BJ (cell line): ENCODE data around the gene C1orf174. TPM values are rescaled to one million over a fixed set of nuclear protein-coding genes. Genes with fewer than 3 reads are reported as not detected.

ENCODE experiments used
- CTCF ChIA-PET: fragments of 350-600 bp; formaldehyde crosslinking; extraction: SDS; loops from one replicate; lab custom pipeline; 2021; ENCODE audit warnings: antibody characterized with exemption, inconsistent platforms; lab: Yijun Ruan, JAX
- POLR2A ChIA-PET: fragments of 300-600 bp; sonication (Branson Sonifier 250); formaldehyde crosslinking; extraction: SDS; loops from one replicate; lab custom pipeline; 2021; ENCODE audit warnings: antibody characterized with exemption; lab: Charles Lee
- DNase-seq: peaks from one replicate; pipeline ENCODE4 v3.0.0-alpha.2; 2011; ENCODE audit warnings: low read depth
- H3K27me3 ChIP-seq: 2 replicates; pipeline ENCODE4 v1.6.0; 2011; ENCODE audit warnings: low read length; ENCODE audit not compliant: control insufficient read depth, insufficient read depth
- H3K36me3 ChIP-seq: 2 replicates; pipeline ENCODE4 v1.5.1; 2011; ENCODE audit warnings: low read length; ENCODE audit not compliant: control insufficient read depth, insufficient read depth
- H3K4me3 ChIP-seq: 2 replicates; pipeline ENCODE4 v1.5.1; 2011; ENCODE audit warnings: low read depth, mild to moderate bottlenecking, control low read depth, low read length
- CTCF ChIP-seq: IDR thresholded peaks from 2 replicates; pipeline ENCODE4 v1.5.1; 2011; ENCODE audit warnings: low read depth, mild to moderate bottlenecking, control low read depth, inconsistent platforms, low read length, moderate library complexity; ENCODE audit not compliant: insufficient read depth
- polyA plus RNA-seq: library from polyadenylated mRNA; depleted of rRNA; stranded (reverse); fragments of >200 nt; gene quantifications from 2 replicates; pipeline ENCODE4 v1.2.3, GENCODE V29; 2011

Gene C1orf174
- polyA plus RNA-seq, 1 experiment, result 33.8 TPM

DNA sequence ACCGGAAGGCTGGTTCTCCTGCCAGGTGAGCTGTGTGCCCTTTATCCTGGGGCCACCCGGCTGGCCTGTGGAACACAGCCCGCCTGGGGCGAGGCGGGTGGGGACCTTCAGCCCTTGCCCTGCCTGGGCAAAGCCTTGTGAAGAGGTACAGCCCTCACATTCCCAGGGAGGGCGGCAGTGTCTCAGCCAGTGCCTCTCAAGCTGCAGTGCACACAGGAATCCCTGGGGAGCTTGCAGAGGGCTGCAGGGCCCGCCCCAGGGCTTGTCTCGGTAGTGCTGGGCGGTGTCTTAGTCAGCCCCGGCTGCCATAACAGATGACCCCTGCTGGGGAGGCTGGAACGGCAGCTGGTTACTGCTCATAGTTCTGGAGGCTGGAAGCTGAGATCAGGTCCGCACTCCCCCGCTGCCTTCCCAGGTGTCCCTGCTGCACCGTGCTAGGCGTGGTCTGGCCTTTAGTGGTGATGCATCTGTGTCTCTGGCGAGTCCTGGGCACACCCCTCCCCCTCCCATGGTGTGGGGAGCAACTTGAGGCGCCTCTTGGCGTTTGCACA, 30.2 kb downstream of the C1orf174 start:
- no peak overlapping the region for H3K4me3 ChIP-seq
- no peak for TF ChIP-seq CTCF
- no peak for DNase-seq
- POLR2A ChIA-PET, result no interaction called here
- CTCF ChIA-PET, result no interaction called here
- no peaks in the 10 kb centered on the region for H3K27me3 ChIP-seq
- H3K36me3 ChIP-seq, result peaks cover 24% of the 10 kb centered on the region

DNA sequence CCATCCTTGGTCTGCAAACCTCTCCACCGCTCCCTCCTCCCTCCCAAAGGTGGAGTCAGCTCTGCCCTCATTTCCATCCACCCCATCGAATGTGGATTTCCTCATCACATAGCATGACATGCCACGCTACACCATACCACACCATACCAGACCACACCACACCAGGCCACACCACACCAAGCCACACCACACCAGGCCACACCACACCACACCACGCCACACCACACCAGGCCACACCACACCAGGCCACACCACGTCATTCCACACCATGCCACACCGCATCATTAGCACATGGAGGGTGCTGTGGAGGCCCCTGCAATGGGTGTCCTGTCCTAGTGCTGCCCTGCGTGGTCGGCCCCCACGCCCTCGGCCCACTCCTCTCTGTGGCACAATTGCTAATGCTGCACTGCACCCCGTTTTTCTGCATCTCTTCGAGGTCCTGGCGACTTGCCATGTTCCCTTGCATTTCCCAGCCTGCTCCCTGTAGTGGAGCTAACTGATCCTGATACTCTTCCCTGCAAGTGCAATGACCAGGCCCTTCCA, 31.5 kb downstream of the C1orf174 start:
- no peak for DNase-seq
- Histone ChIP-seq H3K36me3 (peaks cover 22% of the 10 kb centered on the region), H3K27me3 (no peaks in the 10 kb centered on the region), H3K4me3 (no peak overlapping the region)
- no peak for TF ChIP-seq CTCF
- CTCF ChIA-PET, result no interaction called here
- POLR2A ChIA-PET, result no interaction called here

DNA sequence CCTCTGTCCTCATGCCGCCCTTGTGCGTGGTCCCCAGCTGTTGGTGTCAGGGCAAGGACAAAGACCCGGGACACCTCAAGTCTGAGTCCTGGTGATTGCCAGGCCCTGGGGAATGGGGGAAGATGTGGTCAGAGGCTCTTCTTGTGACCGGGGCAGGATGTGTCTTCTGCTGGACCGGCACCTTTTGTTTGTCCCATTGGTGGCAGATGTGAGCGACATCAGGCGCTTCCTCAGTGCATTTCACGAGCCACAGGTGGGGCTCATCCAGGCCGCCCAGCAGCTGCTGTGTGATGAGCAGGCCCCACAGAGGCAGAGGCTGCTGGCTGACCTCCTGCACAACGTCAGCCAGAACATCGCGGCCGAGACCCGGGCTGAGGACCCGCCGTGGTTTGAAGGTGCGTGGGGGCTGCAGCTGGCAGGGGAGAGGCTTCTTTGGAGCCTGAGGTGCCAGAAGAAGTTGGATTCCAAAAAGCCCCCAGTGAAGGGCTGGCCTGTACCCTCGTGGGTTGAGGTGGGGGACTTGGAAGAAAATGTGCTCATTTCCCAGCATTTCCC, 34.4 kb downstream of the C1orf174 start:
- Histone ChIP-seq H3K27me3 (no peaks in the 10 kb centered on the region), H3K4me3 (no peak overlapping the region), H3K36me3 (peaks cover 17% of the 10 kb centered on the region)
- no peak for TF ChIP-seq CTCF
- no peak for DNase-seq
- ChIA-PET POLR2A (no interaction called here), CTCF (no interaction called here)

DNA sequence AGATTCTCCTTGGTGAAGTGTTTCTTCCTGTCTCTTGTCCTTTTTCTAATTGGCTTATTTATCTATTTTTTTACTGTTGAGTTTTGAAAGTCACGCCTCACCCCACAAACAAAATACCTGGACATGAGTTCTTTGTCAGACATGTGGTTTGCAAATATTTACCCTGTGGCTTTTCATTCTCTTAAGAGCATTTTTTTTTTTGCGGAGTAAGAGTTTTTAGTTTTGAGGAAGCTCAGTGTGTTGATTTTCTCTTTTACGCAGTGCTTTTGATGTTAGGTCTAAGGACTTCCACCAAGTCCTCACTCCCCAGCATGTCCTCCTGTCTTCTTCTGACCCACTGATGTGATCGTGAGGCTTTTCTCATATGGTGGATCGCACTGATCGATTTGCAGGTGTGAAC, 35.2 kb downstream of the C1orf174 start:
- ChIA-PET POLR2A (no interaction called here), CTCF (no interaction called here)
- no peaks in the 10 kb centered on the region for H3K27me3 ChIP-seq
- no peak for DNase-seq
- no peak for TF ChIP-seq CTCF
- H3K4me3 ChIP-seq, result no peak overlapping the region
- peaks cover 11% of the 10 kb centered on the region for H3K36me3 ChIP-seq

DNA sequence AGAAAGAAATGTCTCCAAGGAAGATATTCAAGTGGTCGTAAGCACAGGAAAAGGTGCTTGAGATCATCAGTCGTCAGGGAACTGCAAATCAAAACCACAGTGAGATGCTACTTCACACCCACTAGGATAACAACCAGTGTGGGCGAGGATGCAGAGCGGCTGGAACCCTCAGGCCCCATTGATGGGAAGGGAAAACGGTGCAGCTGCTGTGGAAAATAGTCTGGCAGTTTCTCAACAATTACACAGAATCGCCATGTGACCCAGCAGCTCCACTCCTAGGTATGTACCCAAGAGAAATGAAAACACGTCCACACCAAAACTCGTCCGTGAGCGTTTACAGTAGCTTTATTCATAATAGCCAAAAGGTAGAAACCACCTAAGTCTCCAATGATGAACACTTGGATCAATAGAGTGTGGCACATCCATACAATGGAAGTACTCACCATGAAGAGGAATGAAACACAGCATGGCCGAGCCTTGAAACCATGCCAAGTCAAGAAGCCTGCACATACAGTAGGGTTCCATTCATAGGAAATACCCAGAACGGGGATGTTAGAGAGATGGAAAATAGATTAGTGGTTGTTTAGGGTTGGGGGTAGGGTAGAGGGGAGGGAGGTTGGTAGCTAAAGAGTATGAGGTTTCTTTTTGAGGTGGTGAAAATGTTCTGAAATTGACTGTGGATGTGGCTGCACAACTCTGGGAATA, 36.7 kb downstream of the C1orf174 start:
- ChIA-PET CTCF (no interaction called here), POLR2A (no interaction called here)
- H3K27me3 ChIP-seq, result no peaks in the 10 kb centered on the region
- no peak for DNase-seq
- TF ChIP-seq CTCF, result no peak
- peaks cover 7% of the 10 kb centered on the region for H3K36me3 ChIP-seq
- H3K4me3 ChIP-seq, result no peak overlapping the region
